ENCODE results near the gene EIF3A.
"Not testable (repeated sequence)": the region's sequence is repeated elsewhere in the genome, so short reads cannot be mapped to it uniquely, and the experiment has no call there.

Gene EIF3A

DNA sequence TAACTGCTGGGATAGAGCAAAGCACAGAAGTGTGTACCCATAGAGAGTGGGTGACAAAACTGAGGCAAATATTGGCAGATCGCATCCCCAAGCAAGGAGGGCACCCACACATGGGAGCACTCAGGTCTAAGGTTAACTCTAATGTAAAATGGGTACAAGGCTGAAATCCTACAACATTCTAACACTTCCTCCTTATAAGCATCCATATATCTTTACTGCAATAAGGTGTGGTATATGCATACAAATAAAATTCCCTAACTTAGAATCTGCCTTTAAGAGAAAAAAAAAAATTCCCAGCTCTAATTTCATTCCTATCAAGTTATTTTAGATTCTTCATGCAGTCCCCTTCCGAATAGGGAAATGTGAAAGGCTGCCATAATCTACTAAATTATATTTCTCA is 18.7 kb downstream of the EIF3A start:
- in situ Hi-C loops (cut with MboI; ENCODE audit: low pct_unique_long_range_greater_than_20kb, low sequenced_read_pairs): no loop called here
- DNase-seq: no peak

DNA sequence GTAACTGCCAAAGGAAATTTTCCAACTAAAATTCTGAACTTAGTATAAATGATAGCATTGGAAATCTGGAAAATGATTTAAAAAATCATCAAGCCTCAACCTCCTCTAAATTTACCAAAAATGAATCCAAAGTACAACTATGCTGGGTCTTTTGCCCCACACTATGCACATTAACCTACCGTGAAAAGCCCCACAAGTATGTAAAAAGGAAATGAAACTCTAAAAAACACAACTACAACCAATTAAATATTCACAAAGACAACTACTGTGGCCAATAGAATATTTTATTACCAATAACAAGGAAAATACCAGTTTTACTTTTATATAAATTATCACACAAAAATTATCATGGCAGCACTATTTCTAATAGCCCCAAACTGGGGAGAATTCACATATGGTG is 19.3 kb downstream of the EIF3A start:
- no peak for DNase-seq

GRCh38 chr10:119060107-119060506 is 20.5 kb downstream of the EIF3A start:
- in situ Hi-C loops (cut with MboI; ENCODE audit: low pct_unique_long_range_greater_than_20kb, low sequenced_read_pairs): no loop called here
- no peak for DNase-seq

More for the DNA sequence above, 19.3 kb downstream of the EIF3A start:
- in situ Hi-C loops (cut with MboI; ENCODE audit: low pct_unique_long_range_greater_than_20kb, low sequenced_read_pairs): no loop called here

DNA sequence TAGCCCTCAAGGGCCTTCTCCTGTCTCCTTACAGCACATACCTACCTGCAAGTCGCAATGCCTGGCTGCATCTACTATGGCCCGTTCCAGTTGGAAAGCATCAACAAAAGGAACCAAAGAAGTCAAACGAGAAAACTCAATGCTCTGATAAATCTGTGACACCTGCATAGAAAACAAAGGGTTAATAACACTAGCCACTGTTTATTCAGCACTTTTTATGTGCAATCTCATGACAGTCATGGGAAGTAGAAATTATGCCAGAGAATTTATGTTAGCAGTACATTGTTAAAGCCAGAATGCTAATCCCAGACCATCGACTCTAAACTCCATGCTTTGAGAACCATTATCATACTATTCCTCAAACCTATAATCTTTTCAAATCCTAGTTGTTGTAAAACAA is 21.1 kb downstream of the EIF3A start:
- DNase-seq: no peak
- in situ Hi-C loops (cut with MboI; ENCODE audit: low pct_unique_long_range_greater_than_20kb, low sequenced_read_pairs): no loop called here

DNA sequence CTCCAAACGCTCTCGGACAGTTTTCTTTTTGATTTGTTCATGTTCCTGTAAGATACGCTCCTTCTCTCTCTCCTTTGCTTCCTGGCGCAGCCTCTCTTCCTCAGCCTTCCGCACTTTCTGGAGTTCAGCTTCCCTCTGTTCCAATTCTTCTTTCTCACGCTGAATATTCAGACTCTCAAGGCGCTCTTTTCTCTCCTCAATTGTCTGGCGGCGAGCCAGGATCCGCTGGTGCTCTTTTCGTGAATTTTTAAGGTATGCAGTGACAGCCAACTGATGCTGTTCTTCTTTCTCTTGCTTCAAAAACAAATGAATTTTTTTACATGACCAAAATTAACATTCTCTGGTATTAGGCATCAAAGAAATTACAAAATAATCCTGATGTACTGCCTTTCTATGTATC is 22.6 kb downstream of the EIF3A start:
- in situ Hi-C loops (cut with MboI; ENCODE audit: low pct_unique_long_range_greater_than_20kb, low sequenced_read_pairs): no loop called here
- no peak for DNase-seq

GRCh38 chr10:119055472-119055871 is 25.1 kb downstream of the EIF3A start:
- in situ Hi-C loops (cut with MboI; ENCODE audit: low pct_unique_long_range_greater_than_20kb, low sequenced_read_pairs): no loop called here

DNA sequence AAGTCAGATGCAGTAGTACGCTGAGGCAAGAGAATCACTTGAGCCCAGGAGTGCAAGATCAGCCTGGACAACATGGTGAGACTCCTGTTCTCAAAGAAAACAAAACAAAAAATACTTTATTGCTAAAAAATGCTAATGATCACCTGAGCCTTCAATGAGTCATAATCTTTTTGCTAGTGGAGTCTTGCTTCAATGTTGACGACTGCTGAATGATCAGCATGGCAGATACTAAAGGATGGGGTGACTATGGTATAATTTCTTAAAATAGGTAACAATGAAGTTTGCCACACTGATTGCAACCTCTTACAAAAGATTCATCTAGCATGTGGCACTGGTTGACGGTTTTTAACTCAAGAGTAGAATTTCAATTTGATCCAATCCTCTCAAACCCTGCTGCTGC is 28.8 kb downstream of the EIF3A start:
- in situ Hi-C loops (cut with MboI; ENCODE audit: low pct_unique_long_range_greater_than_20kb, low sequenced_read_pairs): no loop called here
- DNase-seq: no peak

More at GRCh38 chr10:119055472-119055871, 25.1 kb downstream of the EIF3A start:
- no peak for DNase-seq

DNA sequence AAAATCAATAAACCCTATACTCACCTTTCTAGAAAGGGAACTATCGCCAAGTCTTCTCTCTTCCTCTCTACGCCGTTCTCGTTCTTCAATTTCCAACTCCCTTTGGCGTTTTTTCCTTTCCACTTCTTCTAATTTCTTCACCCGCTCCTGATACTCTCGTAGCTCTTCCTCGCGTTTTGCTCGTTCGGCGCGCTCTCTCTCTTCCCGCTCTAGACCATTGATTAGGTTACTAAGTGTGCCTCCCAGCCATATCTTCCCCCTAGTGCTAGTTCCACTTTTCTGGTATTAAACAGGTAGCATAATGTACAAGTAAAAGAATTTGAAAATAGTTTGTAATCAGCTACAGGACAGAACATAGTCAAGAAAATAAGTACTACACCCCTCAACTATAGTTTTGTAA is 30.8 kb downstream of the EIF3A start:
- DNase-seq: no peak
- in situ Hi-C loops (cut with MboI; ENCODE audit: low pct_unique_long_range_greater_than_20kb, low sequenced_read_pairs): no loop called here

GRCh38 chr10:119049361-119049760 is 31.3 kb downstream of the EIF3A start:
- no peak for DNase-seq
- in situ Hi-C loops (cut with MboI; ENCODE audit: low pct_unique_long_range_greater_than_20kb, low sequenced_read_pairs): no loop called here

DNA sequence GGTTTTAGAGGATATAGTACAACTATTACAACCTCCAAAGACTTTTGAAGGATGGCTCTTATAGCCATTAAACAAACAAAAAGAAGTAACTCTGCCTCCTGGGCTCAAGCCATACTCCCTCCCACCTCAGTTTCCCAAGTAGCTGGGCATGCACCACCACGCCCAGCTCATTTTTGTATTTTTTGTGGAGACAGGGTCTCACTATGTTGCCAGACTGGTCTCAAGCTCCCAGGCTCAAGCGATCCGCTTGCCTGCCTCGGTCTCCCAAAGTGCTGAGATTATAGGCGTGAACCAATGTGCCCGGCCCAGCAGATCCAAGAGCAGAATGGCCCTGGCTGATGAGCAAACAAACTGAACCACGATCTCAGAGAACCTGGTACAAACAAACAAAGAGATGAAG is 35.1 kb downstream of the EIF3A start:
- no peak for DNase-seq
- in situ Hi-C loops (cut with MboI; ENCODE audit: low pct_unique_long_range_greater_than_20kb, low sequenced_read_pairs): no loop called here

DNA sequence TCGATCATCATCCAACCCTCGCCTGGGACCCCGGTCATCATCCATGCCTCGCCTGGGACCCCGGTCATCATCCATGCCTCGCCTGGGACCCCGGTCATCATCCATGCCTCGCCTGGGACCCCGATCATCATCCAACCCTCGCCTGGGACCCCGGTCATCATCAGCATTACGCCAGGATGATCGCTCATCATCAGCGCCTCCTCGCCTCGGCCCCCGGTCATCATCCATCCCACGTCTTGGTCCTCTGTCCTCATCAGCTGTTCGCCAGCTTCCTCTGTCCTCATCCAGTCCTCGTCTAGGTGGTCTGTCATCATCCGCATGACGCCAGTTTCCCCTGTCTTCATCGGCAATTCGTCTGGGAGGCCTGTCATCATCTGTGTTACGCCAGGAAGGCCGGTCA is 38.4 kb downstream of the EIF3A start:
- in situ Hi-C loops (cut with MboI; ENCODE audit: low pct_unique_long_range_greater_than_20kb, low sequenced_read_pairs): no loop called here
- DNase-seq: no peak

DNA sequence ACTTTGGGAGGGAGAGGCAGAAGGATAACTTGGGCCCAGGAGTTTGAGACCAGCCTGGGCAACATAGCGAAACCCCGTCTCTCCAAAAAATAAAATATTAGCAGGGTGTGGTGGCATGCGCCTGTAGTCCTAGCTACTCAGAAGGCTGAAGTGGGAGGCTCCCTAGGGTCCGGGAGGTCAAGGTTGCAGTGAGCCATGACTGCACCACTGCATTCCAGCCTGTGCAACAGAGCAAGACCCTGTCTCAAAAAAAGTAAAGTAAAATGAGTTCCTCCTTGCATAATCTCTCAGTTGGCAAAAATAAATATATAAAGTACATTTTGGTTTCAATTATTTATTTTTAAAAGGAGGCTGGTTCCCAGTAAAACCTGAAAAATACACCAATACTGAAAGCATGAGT is 39.3 kb downstream of the EIF3A start:
- no peak for DNase-seq

DNA sequence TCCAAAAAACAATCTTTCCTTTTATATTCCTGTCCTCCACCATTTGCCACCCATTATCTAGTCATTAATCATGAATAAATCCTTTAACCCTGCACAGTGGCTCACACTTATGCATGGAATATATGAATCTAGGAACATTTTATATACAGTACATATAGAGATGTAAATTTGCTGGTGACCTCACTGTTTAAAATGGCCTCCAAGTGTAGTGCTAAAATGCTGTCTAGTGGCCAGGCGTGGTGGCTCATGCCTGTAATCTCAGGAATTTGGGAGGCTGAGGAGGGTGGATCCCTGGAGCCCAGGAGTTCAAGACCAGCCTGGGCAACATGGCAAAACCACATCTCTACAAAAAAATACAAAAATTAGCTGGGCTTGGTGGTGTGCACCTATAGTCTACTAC is 41.5 kb downstream of the EIF3A start:
- no peak for DNase-seq
- in situ Hi-C loops (cut with MboI; ENCODE audit: low pct_unique_long_range_greater_than_20kb, low sequenced_read_pairs): no loop called here

More for the DNA sequence above, 39.3 kb downstream of the EIF3A start:
- in situ Hi-C loops (cut with MboI; ENCODE audit: low pct_unique_long_range_greater_than_20kb, low sequenced_read_pairs): no loop called here

DNA sequence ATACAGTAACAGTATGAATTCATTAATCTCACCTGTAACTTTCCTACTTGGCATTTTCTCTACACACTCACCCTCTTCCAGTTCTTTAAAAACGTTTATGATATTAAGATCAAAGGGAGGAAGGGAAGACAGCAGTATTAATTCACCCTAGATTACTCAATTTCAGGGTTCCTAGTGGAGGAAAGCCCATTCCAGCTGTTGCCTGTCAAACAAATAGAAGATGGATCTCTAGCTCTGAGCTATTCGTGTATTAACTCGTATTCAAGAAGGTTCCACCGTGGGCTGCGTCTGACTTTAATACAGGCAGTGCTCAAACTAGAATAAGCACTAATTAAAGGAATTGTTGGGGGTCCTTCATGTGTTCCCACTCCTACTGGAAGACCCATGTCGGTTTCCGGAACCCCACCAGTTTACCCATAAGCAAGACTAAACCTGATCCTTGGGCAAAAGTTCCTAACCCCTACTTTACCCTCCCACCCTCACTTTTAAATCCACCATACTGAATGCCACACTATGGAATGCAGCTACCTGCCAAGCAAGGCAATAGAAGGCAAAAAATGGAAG is 49.0 kb downstream of the EIF3A start:
- in situ Hi-C loops (cut with MboI; ENCODE audit: low pct_unique_long_range_greater_than_20kb, low sequenced_read_pairs): no loop called here
- DNase-seq: peak; percentile 14

- in situ Hi-C loops (cut with MboI; ENCODE audit: low pct_unique_long_range_greater_than_20kb, low sequenced_read_pairs): no loop called here
- peak; percentile 72 for DNase-seq
Observed at GRCh38 chr10:119030421-119031250, 50.0 kb downstream of the EIF3A start.

GRCh38 chr10:119029613-119030420 is 50.8 kb downstream of the EIF3A start, which contains the start of gene NANOS1:
TSS of gene NANOS1 (plus strand) at chr10:119029714. CDS start at chr10:119029802, 88 bp downstream.
- in situ Hi-C loops (cut with MboI; ENCODE audit: low pct_unique_long_range_greater_than_20kb, low sequenced_read_pairs): no loop called here
- peak; percentile 20 for DNase-seq

- peak; percentile 87 for DNase-seq
- in situ Hi-C loops (cut with MboI; ENCODE audit: low pct_unique_long_range_greater_than_20kb, low sequenced_read_pairs): no loop called here
Observed at GRCh38 chr10:119028900-119029612, 51.6 kb downstream of the EIF3A start.

DNA sequence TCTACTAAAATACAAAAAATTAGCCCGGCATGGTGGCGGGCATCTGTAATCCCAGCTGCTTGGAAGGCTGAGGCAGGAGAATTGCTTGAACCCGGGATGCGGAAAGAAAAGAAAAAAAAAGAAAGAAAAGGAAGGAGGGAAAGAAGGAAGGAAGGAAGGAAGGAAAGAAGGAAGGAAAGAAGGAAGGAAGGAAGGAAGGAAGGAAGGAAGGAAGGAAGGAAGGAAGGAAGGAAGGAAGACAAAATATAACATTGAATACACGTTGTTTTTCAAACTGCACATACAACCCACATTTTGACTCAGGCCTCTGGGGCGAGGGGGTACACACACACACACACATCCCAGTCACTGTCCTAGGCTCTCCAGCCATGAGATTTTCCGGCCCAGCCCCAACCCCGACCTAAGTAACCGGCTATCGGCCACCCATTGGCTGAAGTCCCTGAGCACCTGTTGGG is 52.1 kb downstream of the EIF3A start:
- DNase-seq; in situ Hi-C loops (cut with MboI; ENCODE audit: low pct_unique_long_range_greater_than_20kb, low sequenced_read_pairs): not testable (repeated sequence)
